Activated T-cell treated with anti-CD3 and anti-CD28 coated beads, Interleukin-2, amount 50 U/mL, for 48 hours (primary cell): ENCODE data around the gene UBE4B.
"Not testable (repeated sequence)": the region's sequence is repeated elsewhere in the genome, so short reads cannot be mapped to it uniquely, and the experiment has no call there.

Source experiments
- DNase-seq, 2 experiments: peaks; one replicate each; pipeline ENCODE4 v3.0.0-alpha.2; 2020

UBE4B gene

GRCh38 chr1:10213186-10213705 lies 180.5 kb downstream of the UBE4B start:
- DNase-seq, result no peak

- DNase-seq, result no peak
These were observed 183.5 kb downstream of the UBE4B start for GRCh38 chr1:10216090-10216749.

- no peak for DNase-seq
These were observed 185.1 kb downstream of the UBE4B start for GRCh38 chr1:10217748-10218441.

GRCh38 chr1:10220200-10220599 lies 187.4 kb downstream of the UBE4B start:
- no peak for DNase-seq

GRCh38 chr1:10220657-10221056 lies 187.9 kb downstream of the UBE4B start:
- DNase-seq, result not testable (repeated sequence)

- DNase-seq, result no peak
These were observed 192.8 kb downstream of the UBE4B start for GRCh38 chr1:10225573-10225972.

- no peak for DNase-seq
These were observed 195.8 kb downstream of the UBE4B start for GRCh38 chr1:10228528-10228927.

GRCh38 chr1:10229903-10230302 lies 197.1 kb downstream of the UBE4B start:
- no peak for DNase-seq
